Measurements from ENCODE around the gene KANSL3.

DNA sequence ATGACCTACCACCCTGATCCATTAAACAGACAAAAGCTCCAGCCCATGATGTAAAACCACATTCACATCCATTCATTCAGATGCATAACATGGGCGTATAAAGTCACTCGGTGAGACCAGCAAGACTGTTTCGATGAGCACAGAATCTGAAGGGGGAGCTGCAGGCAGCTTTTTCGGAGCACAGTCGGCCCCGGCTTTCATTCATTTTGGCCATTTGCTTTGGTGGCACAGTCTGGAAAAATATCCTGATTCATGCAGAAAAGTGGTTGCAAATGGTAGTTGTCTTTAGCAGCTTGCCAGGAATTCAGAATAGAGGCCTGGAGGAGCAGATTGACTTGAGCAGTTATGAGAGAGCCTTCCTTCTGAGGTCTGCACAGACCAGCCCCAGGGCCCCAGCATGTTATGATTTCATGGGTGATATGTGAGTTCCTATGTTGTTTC is 90.4 kb downstream of the KANSL3 start:
- no peak for TF ChIP-seq EZH2 (IDR thresholded peaks at IDR 0.05; ENCODE audit: insufficient read depth, poor library complexity, severe bottlenecking)
- no peak for TF ChIP-seq EZH2phosphoT487 (IDR thresholded peaks at IDR 0.05; ENCODE audit: insufficient read depth, low read depth)
